GM19463 (cell line): Measurements from ENCODE around the gene IDH3G.
A peak's percentile ranks its signal among the peaks of the same experiment; 100 is the strongest.
"Not testable (repeated sequence)": the region's sequence is repeated elsewhere in the genome, so short reads cannot be mapped to it uniquely, and the experiment has no call there.

Source experiments
- ATAC-seq: cut with Tn5 transposase; IDR thresholded peaks from one replicate; pipeline ENCODE4 v1.9.1; 2021; ENCODE audit warnings: mild to moderate bottlenecking, moderate library complexity; ENCODE audit not compliant: unreplicated experiment

IDH3G gene

GRCh38 chrX:153794018-153794896, at the start of gene IDH3G, which contains the start of gene SSR4:
TSS of gene IDH3G (minus strand) at chrX:153794375. CDS start at chrX:153794326, 49 bp downstream.
TSS of gene SSR4 (plus strand) at chrX:153794668. CDS start at chrX:153794688, 20 bp downstream.
- ATAC-seq: peak; percentile 92

GRCh38 chrX:153836921-153837320, 42.7 kb upstream of the IDH3G start:
- ATAC-seq: no peak

GRCh38 chrX:153832728-153833127, 38.6 kb upstream of the IDH3G start:
- ATAC-seq: no peak

GRCh38 chrX:153831429-153832150, 37.4 kb upstream of the IDH3G start:
- ATAC-seq: no peak

GRCh38 chrX:153830640-153831428, 36.7 kb upstream of the IDH3G start:
- ATAC-seq: no peak

GRCh38 chrX:153829799-153830639, 35.8 kb upstream of the IDH3G start, which contains the start of gene PDZD4:
TSS of gene PDZD4 (minus strand) at chrX:153830544. CDS start at chrX:153830298, 246 bp downstream.
- no peak for ATAC-seq

GRCh38 chrX:153829549-153829798, 35.3 kb upstream of the IDH3G start:
- no peak for ATAC-seq

GRCh38 chrX:153828723-153829548, 34.8 kb upstream of the IDH3G start:
- no peak for ATAC-seq

GRCh38 chrX:153828308-153828707, 34.1 kb upstream of the IDH3G start:
- no peak for ATAC-seq

GRCh38 chrX:153827903-153828302, 33.7 kb upstream of the IDH3G start:
- ATAC-seq: no peak

GRCh38 chrX:153827016-153827415, 32.8 kb upstream of the IDH3G start:
- ATAC-seq: no peak

- no peak for ATAC-seq
These were observed 30.9 kb upstream of the IDH3G start for GRCh38 chrX:153825042-153825441.

- no peak for ATAC-seq
These were observed 30.2 kb upstream of the IDH3G start for GRCh38 chrX:153824348-153824747.

GRCh38 chrX:153821066-153821465, 26.9 kb upstream of the IDH3G start:
- ATAC-seq: no peak

GRCh38 chrX:153820601-153821000, 26.4 kb upstream of the IDH3G start:
- no peak for ATAC-seq

GRCh38 chrX:153819384-153820040, 25.3 kb upstream of the IDH3G start:
- ATAC-seq: no peak

GRCh38 chrX:153818571-153819383, 24.6 kb upstream of the IDH3G start:
- no peak for ATAC-seq

GRCh38 chrX:153818064-153818463, 23.9 kb upstream of the IDH3G start:
- ATAC-seq: not testable (repeated sequence)
